ENCODE measurements around the gene DNAH14.

DNA sequence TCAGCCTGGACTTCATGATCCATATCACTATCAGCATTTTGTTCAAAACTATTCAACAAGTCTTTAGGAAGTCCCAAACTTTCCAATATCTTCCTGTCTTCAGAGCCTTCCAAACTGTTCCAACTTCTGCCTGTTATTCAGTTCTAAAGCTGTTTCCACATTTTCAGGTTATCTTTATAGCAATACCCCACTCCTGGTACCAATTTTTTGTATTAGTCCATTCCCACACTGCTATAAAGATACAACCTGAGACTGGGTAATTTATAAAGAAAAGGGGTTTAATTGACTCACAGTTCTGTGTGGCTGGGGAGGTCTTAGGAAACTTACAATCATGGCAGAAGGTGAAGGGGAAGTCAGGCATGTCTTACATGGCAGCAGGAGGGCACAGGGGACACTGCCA is 18.3 kb upstream of the DNAH14 start:
- TF ChIP-seq CTCF (tag by site-specific recombination; IDR thresholded peaks at IDR 0.05), result no peak
- no peak for TF ChIP-seq ZSCAN16 (tag by site-specific recombination; IDR thresholded peaks at IDR 0.05)
- no peak for TF ChIP-seq ZNF157 (tag by site-specific recombination; IDR thresholded peaks at IDR 0.05)
- no peak for TF ChIP-seq REST (tag by site-specific recombination; IDR thresholded peaks at IDR 0.05)
- no peak for TF ChIP-seq TRIM28 (IDR thresholded peaks at IDR 0.05; ENCODE audit: borderline replicate concordance, low read length)
- no peak for TF ChIP-seq ZNF654 (tag by site-specific recombination; IDR thresholded peaks at IDR 0.05; ENCODE audit: low read depth)
- TF ChIP-seq, protein P1, sequence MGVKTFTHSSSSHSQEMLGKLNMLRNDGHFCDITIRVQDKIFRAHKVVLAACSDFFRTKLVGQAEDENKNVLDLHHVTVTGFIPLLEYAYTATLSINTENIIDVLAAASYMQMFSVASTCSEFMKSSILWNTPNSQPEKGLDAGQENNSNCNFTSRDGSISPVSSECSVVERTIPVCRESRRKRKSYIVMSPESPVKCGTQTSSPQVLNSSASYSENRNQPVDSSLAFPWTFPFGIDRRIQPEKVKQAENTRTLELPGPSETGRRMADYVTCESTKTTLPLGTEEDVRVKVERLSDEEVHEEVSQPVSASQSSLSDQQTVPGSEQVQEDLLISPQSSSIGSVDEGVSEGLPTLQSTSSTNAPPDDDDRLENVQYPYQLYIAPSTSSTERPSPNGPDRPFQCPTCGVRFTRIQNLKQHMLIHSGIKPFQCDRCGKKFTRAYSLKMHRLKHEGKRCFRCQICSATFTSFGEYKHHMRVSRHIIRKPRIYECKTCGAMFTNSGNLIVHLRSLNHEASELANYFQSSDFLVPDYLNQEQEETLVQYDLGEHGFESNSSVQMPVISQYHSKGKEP (tag by site-specific recombination; IDR thresholded peaks at IDR 0.05), result no peak
- TF ChIP-seq ZSCAN23 (tag by site-specific recombination; IDR thresholded peaks at IDR 0.05), result no peak
- TF ChIP-seq ZFP37 (tag by site-specific recombination; IDR thresholded peaks at IDR 0.05), result no peak
- TF ChIP-seq ZNF311 (tag by site-specific recombination; IDR thresholded peaks at IDR 0.05; ENCODE audit: borderline replicate concordance), result no peak
- no peak for TF ChIP-seq ZNF580 (tag by site-specific recombination; IDR thresholded peaks at IDR 0.05)
- no peak for TF ChIP-seq ZNF121 (tag by site-specific recombination; IDR thresholded peaks at IDR 0.05)
- TF ChIP-seq ZNF114 (tag by site-specific recombination; IDR thresholded peaks at IDR 0.05), result no peak
- TF ChIP-seq, protein P2, sequence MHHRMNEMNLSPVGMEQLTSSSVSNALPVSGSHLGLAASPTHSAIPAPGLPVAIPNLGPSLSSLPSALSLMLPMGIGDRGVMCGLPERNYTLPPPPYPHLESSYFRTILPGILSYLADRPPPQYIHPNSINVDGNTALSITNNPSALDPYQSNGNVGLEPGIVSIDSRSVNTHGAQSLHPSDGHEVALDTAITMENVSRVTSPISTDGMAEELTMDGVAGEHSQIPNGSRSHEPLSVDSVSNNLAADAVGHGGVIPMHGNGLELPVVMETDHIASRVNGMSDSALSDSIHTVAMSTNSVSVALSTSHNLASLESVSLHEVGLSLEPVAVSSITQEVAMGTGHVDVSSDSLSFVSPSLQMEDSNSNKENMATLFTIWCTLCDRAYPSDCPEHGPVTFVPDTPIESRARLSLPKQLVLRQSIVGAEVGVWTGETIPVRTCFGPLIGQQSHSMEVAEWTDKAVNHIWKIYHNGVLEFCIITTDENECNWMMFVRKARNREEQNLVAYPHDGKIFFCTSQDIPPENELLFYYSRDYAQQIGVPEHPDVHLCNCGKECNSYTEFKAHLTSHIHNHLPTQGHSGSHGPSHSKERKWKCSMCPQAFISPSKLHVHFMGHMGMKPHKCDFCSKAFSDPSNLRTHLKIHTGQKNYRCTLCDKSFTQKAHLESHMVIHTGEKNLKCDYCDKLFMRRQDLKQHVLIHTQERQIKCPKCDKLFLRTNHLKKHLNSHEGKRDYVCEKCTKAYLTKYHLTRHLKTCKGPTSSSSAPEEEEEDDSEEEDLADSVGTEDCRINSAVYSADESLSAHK (tag by site-specific recombination; IDR thresholded peaks at IDR 0.05), result no peak
